ENCODE results near the gene CD274. TPM values are rescaled to one million over a fixed set of nuclear protein-coding genes. Genes with fewer than 3 reads are reported as not detected.

Gene CD274
- total and polyA plus RNA-seq, 2 of the 8 experiments (the other 6 are each of a cell fraction or from before 2014, with no cell fraction given) = 0.08 to 0.15 TPM

GRCh38 chr9:5516453-5517220 lies 66.3 kb downstream of the CD274 start:
- H2BK15ac ChIP-seq (ENCODE audit: low read length) = no peak overlapping the region
- H3K79me2 ChIP-seq (ENCODE audit: control insufficient read depth in 1 of 2, insufficient read depth in 2 of 2, low read length in 2 of 2) = no peaks in the 10 kb centered on the region
- no peak overlapping the region for H4K5ac ChIP-seq (ENCODE audit: insufficient read length, low read depth, low read length)
- CTCF ChIA-PET (ENCODE audit: partially characterized antibody) = no interaction called here
- H2AK5ac ChIP-seq (ENCODE audit: low read depth, low read length) = no peak overlapping the region
- H2BK20ac ChIP-seq (ENCODE audit: low read length) = no peak overlapping the region
- WGBS, 2 experiments (ENCODE audit: extremely low coverage in 1 of 2, insufficient coverage in 1 of 2, insufficient read length in 1 of 2, insufficient replicate concordance in 2 of 2, low coverage in 1 of 2, low lambda C conversion rate in 2 of 2, missing lambda C conversion rate in 1 of 2) = 98% methylated on average over 10 of the region's 10 CpGs; no CpG with 5 or more reads in 1 of the 2 experiments
- no peaks in the 10 kb centered on the region for H3K36me3 ChIP-seq (ENCODE audit: control insufficient read depth in 2 of 4, insufficient read depth in 4 of 4, low read length in 3 of 4)
- H3K23me2 ChIP-seq (ENCODE audit: low read depth, low read length) = no peaks in the 10 kb centered on the region
- no peak for FAIRE-seq
- H2BK12ac ChIP-seq (ENCODE audit: low read depth, low read length) = 0 out of 2 replicates have a peak overlapping the region, but pooled peaks have one; percentile 17
- H4K20me1 ChIP-seq (replicated peaks in 1 of 2; ENCODE audit: control insufficient read depth in 1 of 2, insufficient read depth in 2 of 2, low read length in 2 of 2) = no peaks in the 10 kb centered on the region
- H4K8ac ChIP-seq (ENCODE audit: extremely low read depth, insufficient read depth, low read length) = peak overlapping the region; percentile 36; the same call in 1 of the 2 replicates
- no peak overlapping the region for H3K18ac ChIP-seq (ENCODE audit: extremely low read depth, low read length)
- H3K4ac ChIP-seq (replicated peaks; ENCODE audit: insufficient read length, low read depth, low read length) = no peak overlapping the region
- H2AFZ ChIP-seq (ENCODE audit: low read length) = no peak overlapping the region; the same call in 1 of the 2 replicates
- H3K27me3 ChIP-seq (replicated peaks in 1 of 4; ENCODE audit: control insufficient read depth in 3 of 4, extremely low read depth in 1 of 4, insufficient read depth in 3 of 4, low read length in 3 of 4) = no peaks in the 10 kb centered on the region
- no peak overlapping the region for H3K9ac ChIP-seq (replicated peaks in 1 of 4; ENCODE audit: extremely low read depth in 1 of 4, low read depth in 3 of 4, low read length in 3 of 4)
- no peak overlapping the region for H3K56ac ChIP-seq (replicated peaks; ENCODE audit: insufficient read length, low read depth, low read length)
- H3K4me3 ChIP-seq (ENCODE audit: extremely low read depth in 1 of 4, insufficient read depth in 2 of 4, low read depth in 3 of 4, low read length in 4 of 4) = no peak overlapping the region
- no peak for DNase-seq (ENCODE audit: low read depth in 1 of 2, low spot score in 2 of 2)
- no peak overlapping the region for H3K14ac ChIP-seq (ENCODE audit: insufficient read length)
- no peak overlapping the region for H4K91ac ChIP-seq (replicated peaks; ENCODE audit: insufficient read length, low read length)
- H3K4me1 ChIP-seq (replicated peaks in 1 of 4; ENCODE audit: control insufficient read depth in 3 of 4, insufficient read depth in 4 of 4, low read length in 3 of 4) = peaks cover 3 to 11% (median 6%) of the 10 kb centered on the region in 4 experiments; a peak in 5 of 7 replicates
- no peak overlapping the region for H3K27ac ChIP-seq (ENCODE audit: low read depth, low read length)
- no peak overlapping the region for H3K23ac ChIP-seq (ENCODE audit: insufficient read length)
- no peak overlapping the region for H2BK120ac ChIP-seq (replicated peaks; ENCODE audit: low read depth, low read length)
- no peaks in the 10 kb centered on the region for H3K9me3 ChIP-seq (ENCODE audit: insufficient read depth in 2 of 2, low read depth in 1 of 2, low read length in 1 of 2)
- no peak overlapping the region for H3K4me2 ChIP-seq (ENCODE audit: insufficient read depth in 1 of 2, low read depth in 2 of 2, low read length in 2 of 2)
- no peak overlapping the region for H2BK5ac ChIP-seq (ENCODE audit: low read depth, low read length)
- POLR2A ChIA-PET (ENCODE audit: partially characterized antibody) = no interaction called here
- H3K79me1 ChIP-seq (ENCODE audit: low read depth, low read length) = no peaks in the 10 kb centered on the region
